GM23338 (cell line): ENCODE results near the gene ALCAM. TPM values are rescaled to one million over a fixed set of nuclear protein-coding genes. Genes with fewer than 3 reads are reported as not detected.
A peak's percentile ranks its signal among the peaks of the same experiment; 100 is the strongest.

Experiments used
- ATAC-seq: fragments of 200-7000 bp; cut with Tn5 transposase; 3 replicates; pipeline ENCODE4 v1.9.1; 2020
- DNase-seq: peaks from one replicate; pipeline ENCODE4 v3.0.0-alpha.2; 2015; ENCODE audit warnings: low spot score
- H2AFZ ChIP-seq: fragments of 200-600 bp; sonication (generic); 2 replicates; pipeline ENCODE4 v1.8.0; 2016; ENCODE audit warnings: antibody characterized with exemption, mild to moderate bottlenecking, moderate library complexity
- H3F3A ChIP-seq: fragments of 200-600 bp; sonication (generic); replicated peaks from 2 replicates; pipeline ENCODE4 v1.8.0; 2017; ENCODE audit warnings: antibody characterized with exemption, mixed run types, low read depth
- H3K27ac ChIP-seq: fragments of 200-600 bp; sonication (generic); 2 replicates; pipeline ENCODE4 v1.6.1; 2016; ENCODE audit warnings: low read depth
- H3K27me3 ChIP-seq: fragments of 200-600 bp; sonication (generic); 2 replicates; pipeline ENCODE4 v1.8.0; 2016; ENCODE audit warnings: mild to moderate bottlenecking, mixed run types, moderate library complexity; ENCODE audit not compliant: insufficient read depth
- H3K36me3 ChIP-seq: fragments of 200-600 bp; sonication (generic); 2 replicates; pipeline ENCODE4 v1.8.0; 2016; ENCODE audit warnings: mild to moderate bottlenecking; ENCODE audit not compliant: insufficient read depth
- H3K4me1 ChIP-seq: fragments of 200-600 bp; sonication (generic); 2 replicates; pipeline ENCODE4 v1.8.0; 2016; ENCODE audit warnings: mild to moderate bottlenecking, moderate library complexity; ENCODE audit not compliant: insufficient read depth
- H3K4me2 ChIP-seq: fragments of 200-600 bp; sonication (generic); 2 replicates; pipeline ENCODE4 v1.7.1; 2017; ENCODE audit warnings: mixed run types
- H3K4me3 ChIP-seq: fragments of 200-600 bp; sonication (generic); 2 replicates; pipeline ENCODE4 v1.6.1; 2016; ENCODE audit warnings: mixed run types
- H3K79me2 ChIP-seq: fragments of 200-600 bp; sonication (generic); replicated peaks from 2 replicates; pipeline ENCODE4 v1.8.0; 2017; ENCODE audit warnings: mild to moderate bottlenecking; ENCODE audit not compliant: insufficient read depth
- H3K9me2 ChIP-seq: fragments of 200-600 bp; sonication (generic); 2 replicates; pipeline ENCODE4 v1.8.0; 2017; ENCODE audit not compliant: insufficient read depth
- H4K20me1 ChIP-seq: fragments of 200-600 bp; sonication (generic); replicated peaks from 2 replicates; pipeline ENCODE4 v1.8.0; 2017; ENCODE audit warnings: mild to moderate bottlenecking; ENCODE audit not compliant: insufficient read depth
- H3K27ac Mint-ChIP-seq: 2 replicates; pipeline ENCODE4 v1.8.0; 2020; ENCODE audit warnings: inconsistent platforms, mild to moderate bottlenecking, moderate library complexity, mixed read lengths
- H3K27me3 Mint-ChIP-seq: 3 replicates; pipeline ENCODE4 v1.8.0; 2022; ENCODE audit warnings: low read depth, mild to moderate bottlenecking, moderate library complexity, mixed read lengths, inconsistent platforms; ENCODE audit not compliant: insufficient read depth, poor library complexity
- H3K36me3 Mint-ChIP-seq: 3 replicates; pipeline ENCODE4 v1.8.0; 2021; ENCODE audit warnings: low read depth, mild to moderate bottlenecking, inconsistent platforms, moderate library complexity, mixed read lengths
- H3K4me1 Mint-ChIP-seq: 3 replicates; pipeline ENCODE4 v1.8.0; 2020; ENCODE audit warnings: mild to moderate bottlenecking, inconsistent platforms, mixed read lengths
- H3K4me3 Mint-ChIP-seq: 3 replicates; pipeline ENCODE4 v1.8.0; 2021; ENCODE audit warnings: moderate library complexity, mild to moderate bottlenecking, inconsistent platforms, mixed read lengths
- H3K9me3 Mint-ChIP-seq: 3 replicates; pipeline ENCODE4 v1.8.0; 2020; ENCODE audit warnings: moderate library complexity, mild to moderate bottlenecking, inconsistent platforms, mixed read lengths
- CTCF ChIP-seq, 2 experiments: fragments of 200-600 bp in 1 of 2; sonication (generic) in 1 of 2; conservative IDR thresholded peaks; 2 replicates each; pipeline versions ENCODE4 v1.5.1 to v1.6.1; 2016 to 2017; ENCODE audit warnings: antibody characterized with exemption in 2 of 2, low read depth in 2 of 2, mild to moderate bottlenecking in 2 of 2, moderate library complexity in 1 of 2
- ETS1 ChIP-seq: IDR thresholded peaks from 2 replicates; pipeline ENCODE4 v1.6.1; 2016; ENCODE audit warnings: antibody characterized with exemption
- EZH2phosphoT487 ChIP-seq: fragments of 200-600 bp; sonication (generic); IDR thresholded peaks from one replicate; pipeline ENCODE4 v1.8.1; 2018; ENCODE audit warnings: antibody characterized with exemption; ENCODE audit not compliant: unreplicated experiment
- REST ChIP-seq: IDR thresholded peaks from one replicate; pipeline ENCODE4 v1.6.1; 2018; ENCODE audit warnings: antibody characterized with exemption; ENCODE audit not compliant: unreplicated experiment
- ZNF114 ChIP-seq: fragments of 250-450 bp; sonication (Bioruptor Pico); IDR thresholded peaks from 2 replicates; pipeline ENCODE4 v1.5.0; 2020; ENCODE audit warnings: mild to moderate bottlenecking, moderate library complexity
- ZNF462 ChIP-seq: fragments of 250-450 bp; sonication (Bioruptor Pico); IDR thresholded peaks from 2 replicates; pipeline ENCODE4 v1.5.0; 2020; ENCODE audit warnings: mild to moderate bottlenecking, moderate library complexity
- polyA plus RNA-seq: library from polyadenylated mRNA; unstranded; fragments of >200 nt; fragmentation: Nextera tagmentation; extraction: Ambion mirVana; gene quantifications from 2 replicates; pipeline ENCODE4 v1.2.1, GENCODE V29; 2016
- total RNA-seq: library from RNA; depleted of rRNA; stranded (reverse); fragments of >200 nt; shearing (Covaris generic); gene quantifications from 2 replicates; pipeline ENCODE4 v1.2.3, GENCODE V29; 2014

ALCAM gene
- total and polyA plus RNA-seq, 2 experiments from 2014 or later: 11.3 to 36.0 TPM

- TF ChIP-seq ZNF114 (no peak), EZH2phosphoT487 (no peak), REST (no peak)
Measured at GRCh38 chr3:105518203-105518602, 151.5 kb downstream of the ALCAM start (continued).

GRCh38 chr3:105518806-105519418 lies 152.2 kb downstream of the ALCAM start:
- Histone ChIP-seq H3K36me3 (no peaks in the 10 kb centered on the region), H4K20me1 (no peaks in the 10 kb centered on the region), H3K4me3 (no peak overlapping the region), H3K27me3 (no peaks in the 10 kb centered on the region), H3K4me2 (no peak overlapping the region), H3F3A (no peaks in the 10 kb centered on the region), H3K27ac (no peak overlapping the region), H3K9me2 (no peaks in the 10 kb centered on the region), H3K79me2 (no peaks in the 10 kb centered on the region), H2AFZ (no peak overlapping the region), H3K4me1 (peaks cover 11% of the 10 kb centered on the region; the same call in 1 of the 2 replicates)
- DNase-seq (peak; percentile 80), ATAC-seq (peak; percentile 58)
- peaks cover 17% of the 10 kb centered on the region for H3K4me1 Mint-ChIP-seq
- no peaks in the 10 kb centered on the region for H3K9me3 Mint-ChIP-seq
- no peak overlapping the region for H3K27ac Mint-ChIP-seq
- H3K27me3 Mint-ChIP-seq: no peaks in the 10 kb centered on the region
- H3K36me3 Mint-ChIP-seq: peaks cover 2% of the 10 kb centered on the region; the same call in 1 of the 3 replicates
- H3K4me3 Mint-ChIP-seq: no peak overlapping the region
- peak; percentile 68 to 87 for TF ChIP-seq CTCF (conservative IDR thresholded peaks at IDR 0.05; ENCODE audit: low read depth in 2 of 2)
- TF ChIP-seq ZNF114: no peak

- Histone ChIP-seq H3K4me3 (no peak overlapping the region), H3K9me2 (no peaks in the 10 kb centered on the region), H2AFZ (no peak overlapping the region), H4K20me1 (no peaks in the 10 kb centered on the region), H3K27me3 (no peaks in the 10 kb centered on the region), H3K79me2 (no peaks in the 10 kb centered on the region), H3K4me2 (no peak overlapping the region), H3K4me1 (no peaks in the 10 kb centered on the region), H3K27ac (no peak overlapping the region), H3K36me3 (no peaks in the 10 kb centered on the region), H3F3A (no peaks in the 10 kb centered on the region)
- DNase-seq (no peak), ATAC-seq (no peak)
- Mint-ChIP-seq H3K9me3 (no peaks in the 10 kb centered on the region), H3K4me1 (peaks cover 2% of the 10 kb centered on the region; the same call in 2 of the 3 replicates), H3K27ac (no peak overlapping the region), H3K4me3 (no peak overlapping the region), H3K36me3 (peaks cover 5% of the 10 kb centered on the region; the same call in 1 of the 3 replicates), H3K27me3 (no peaks in the 10 kb centered on the region)
- TF ChIP-seq ZNF462 (CRISPR knock-in tag) (no peak), ETS1 (no peak), ZNF114 (no peak)
Measured at GRCh38 chr3:105521770-105522169, 155.1 kb downstream of the ALCAM start.
